Measurements from ENCODE around the gene TMEM18. TPM values are rescaled to one million over a fixed set of nuclear protein-coding genes. Genes with fewer than 3 reads are reported as not detected.

TMEM18 gene
- total RNA-seq, 1 donor from 2014 or later = 19.3 TPM

GRCh38 chr2:692767-693166 lies 15.6 kb upstream of the TMEM18 start:
- no peak for DNase-seq (ENCODE audit: low spot score, unreplicated experiment)
- Mint-ChIP-seq H3K4me1 (ENCODE audit: low read depth) (peaks cover 13% of the 10 kb centered on the region), H3K27ac (no peak overlapping the region), H3K36me3 (ENCODE audit: insufficient read depth) (no peaks in the 10 kb centered on the region), H3K27me3 (no peaks in the 10 kb centered on the region), H3K4me3 (ENCODE audit: low read depth) (no peak overlapping the region), H3K9me3 (ENCODE audit: low read depth) (no peaks in the 10 kb centered on the region)
- no peak for TF ChIP-seq CTCF (IDR thresholded peaks at IDR 0.05; ENCODE audit: unreplicated experiment)

GRCh38 chr2:691821-692761 lies 14.9 kb upstream of the TMEM18 start:
- H3K4me3 Mint-ChIP-seq (ENCODE audit: low read depth) = no peak overlapping the region

GRCh38 chr2:690799-691198 lies 13.6 kb upstream of the TMEM18 start:
- no peak overlapping the region for H3K27ac Mint-ChIP-seq
- no peak for DNase-seq (ENCODE audit: low spot score, unreplicated experiment)
- H3K27me3 Mint-ChIP-seq = no peaks in the 10 kb centered on the region
- no peak for TF ChIP-seq CTCF (IDR thresholded peaks at IDR 0.05; ENCODE audit: unreplicated experiment)
- H3K9me3 Mint-ChIP-seq (ENCODE audit: low read depth) = peaks cover 5% of the 10 kb centered on the region
- H3K4me3 Mint-ChIP-seq (ENCODE audit: low read depth) = no peak overlapping the region
- no peaks in the 10 kb centered on the region for H3K4me1 Mint-ChIP-seq (ENCODE audit: low read depth)
- H3K36me3 Mint-ChIP-seq (ENCODE audit: insufficient read depth) = peaks cover 6% of the 10 kb centered on the region

More at GRCh38 chr2:691821-692761, 14.9 kb upstream of the TMEM18 start:
- H3K4me1 Mint-ChIP-seq (ENCODE audit: low read depth) = peaks cover 8% of the 10 kb centered on the region
- H3K27ac Mint-ChIP-seq = no peak overlapping the region
- H3K27me3 Mint-ChIP-seq = no peaks in the 10 kb centered on the region
- no peaks in the 10 kb centered on the region for H3K36me3 Mint-ChIP-seq (ENCODE audit: insufficient read depth)
- no peak for DNase-seq (ENCODE audit: low spot score, unreplicated experiment)
- H3K9me3 Mint-ChIP-seq (ENCODE audit: low read depth) = no peaks in the 10 kb centered on the region
- no peak for TF ChIP-seq CTCF (IDR thresholded peaks at IDR 0.05; ENCODE audit: unreplicated experiment)

GRCh38 chr2:689877-690510 lies 12.8 kb upstream of the TMEM18 start:
- H3K4me1 Mint-ChIP-seq (ENCODE audit: low read depth) = no peaks in the 10 kb centered on the region
- H3K27ac Mint-ChIP-seq = no peak overlapping the region

More at GRCh38 chr2:689877-690510, 12.8 kb upstream of the TMEM18 start:
- DNase-seq (ENCODE audit: low spot score, unreplicated experiment) = no peak
- Mint-ChIP-seq H3K4me3 (ENCODE audit: low read depth) (no peak overlapping the region), H3K9me3 (ENCODE audit: low read depth) (peaks cover 11% of the 10 kb centered on the region), H3K36me3 (ENCODE audit: insufficient read depth) (peaks cover 13% of the 10 kb centered on the region), H3K27me3 (no peaks in the 10 kb centered on the region)
- no peak for TF ChIP-seq CTCF (IDR thresholded peaks at IDR 0.05; ENCODE audit: unreplicated experiment)

All from progenitor cell of endocrine pancreas (in vitro differentiated cells).